Right lobe of liver (tissue), 6 donors: ENCODE results near the gene TECTA. TPM values are rescaled to one million over a fixed set of nuclear protein-coding genes. Genes with fewer than 3 reads are reported as not detected.

ENCODE experiments used
- ATAC-seq, 4 donors: fragments of 200-7000 bp; cut with Tn5 transposase; one replicate each; pipeline ENCODE4 v1.9.1; 2020; ENCODE audit warnings: mild to moderate bottlenecking in 4 of 4, moderate library complexity in 4 of 4
- DNase-seq, 3 donors: peaks; one replicate each; pipeline ENCODE4 v3.0.0-alpha.2; 2020
- H3K27ac ChIP-seq, 3 donors: fragments of 200-600 bp; one replicate each; pipeline ENCODE4 v1.8.0; 2022
- H3K27me3 ChIP-seq, 2 donors: fragments of 200-600 bp; one replicate each; pipeline ENCODE4 v1.8.0; 2022
- H3K36me3 ChIP-seq, 4 donors: fragments of 200-600 bp; sonication (generic) in 1 of 4; one replicate each; pipeline versions ENCODE4 v1.5.1 to v1.8.0; 2017 to 2022; ENCODE audit warnings: control low read depth in 1 of 4
- H3K4me1 ChIP-seq, 4 donors: fragments of 200-600 bp; sonication (generic) in 1 of 4; one replicate each; pipeline versions ENCODE4 v1.5.1 to v1.8.0; 2017 to 2022; ENCODE audit warnings: control low read depth in 1 of 4
- H3K4me3 ChIP-seq, 3 donors: fragments of 200-600 bp; one replicate each; pipeline ENCODE4 v1.8.0; 2022
- H3K9me3 ChIP-seq, 4 donors: fragments of 200-600 bp; sonication (generic) in 1 of 4; one replicate each; pipeline versions ENCODE4 v1.5.1 to v1.8.0; 2017 to 2022; ENCODE audit warnings: control low read depth in 1 of 4
- CTCF ChIP-seq, 4 donors: fragments of 200-600 bp in 3 of 4; fragments of 450-650 bp in 1 of 4; IDR thresholded peaks; one replicate each; pipeline versions ENCODE4 v1.5.1 to v1.8.0; 2016 to 2022; ENCODE audit warnings: antibody characterized with exemption in 4 of 4, mild to moderate bottlenecking in 2 of 4
- POLR2A ChIP-seq: fragments of 450-650 bp; IDR thresholded peaks from one replicate; pipeline ENCODE4 v1.6.1; 2017; ENCODE audit warnings: antibody characterized with exemption, mild to moderate bottlenecking
- WGBS: methylation state at CpG from one replicate; pipeline ENCODE4 v1.1.6; 2018; ENCODE audit warnings: low coverage, low lambda C conversion rate; ENCODE audit not compliant: insufficient coverage; ENCODE audit errors: missing lambda C conversion rate; 5-methylcytosine and 5-hydroxymethylcytosine counted together
- intact Hi-C, 2 donors: fragments of 100-400 bp; cut with DNase I; formaldehyde crosslinking; loops; one replicate each; pipeline versions ENCODE4 v1.11.2 to v1.14.1; 2022
- total RNA-seq, 6 experiments: library from RNA; depleted of rRNA in 2 of 6; stranded (reverse); fragments of >200 nt in 2 of 6; fragmentation: NEBNext Ultra II Directional in 3 of 6; extraction: Animal tissue kit (Norgen Biotek cat#: 25700) in 3 of 6; gene quantifications; one replicate each; pipeline versions ENCODE4 v1.1.0 to v1.2.4, GENCODE V29; 2016 to 2023
- donor health status: DM: no; HTN: yes; CAD: no.
- donor health status: DM: no; HTN: no; CAD: no.
- donor health status: DM: no; HTN: no; CAD: no.
- donor health status: DM: no; HTN: yes; CAD: no.
- donor health status: DM: no; HTN: yes; CAD: no.

TECTA gene
- total RNA-seq, 6 experiments from 2014 or later: 0.24 to 1.2 (median 0.52) TPM

GRCh38 chr11:121095561-121095960 lies 5.5 kb upstream of the TECTA start:
- peaks cover 0 to 20% (median 3%) of the 10 kb centered on the region in 4 donors for H3K4me1 ChIP-seq
- no peak overlapping the region for H3K4me3 ChIP-seq
- intact Hi-C loops: no loop called here
- H3K9me3 ChIP-seq: no peaks in the 10 kb centered on the region
- no peaks in the 10 kb centered on the region for H3K36me3 ChIP-seq
- no peak for TF ChIP-seq CTCF (IDR thresholded peaks at IDR 0.05)
- WGBS: 75% methylated on average over 1 of the region's 1 CpG
- no peak for ATAC-seq
- no peaks in the 10 kb centered on the region for H3K27me3 ChIP-seq
- no peak overlapping the region for H3K27ac ChIP-seq
- DNase-seq: no peak

DNA sequence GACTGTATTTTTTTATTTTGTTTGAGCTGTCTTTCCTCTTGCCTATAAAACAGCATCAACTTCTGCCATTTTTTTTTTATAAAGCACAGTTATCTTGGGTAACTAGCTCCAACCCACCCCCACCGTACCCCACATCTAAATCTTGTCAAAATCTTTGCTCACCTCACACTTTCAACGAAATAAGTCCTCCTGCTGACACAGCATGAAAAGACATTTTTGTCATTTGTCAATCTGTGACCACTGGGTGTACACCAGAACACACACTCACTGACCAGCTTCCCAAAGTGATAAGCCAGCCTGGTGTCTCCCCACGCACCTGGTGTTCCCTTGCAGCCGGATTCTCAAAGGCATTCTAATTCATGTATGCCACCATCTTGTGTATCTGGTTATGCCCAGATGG lies 1.7 kb upstream of the TECTA start:
- no peaks in the 10 kb centered on the region for H3K36me3 ChIP-seq
- H3K4me3 ChIP-seq: no peak overlapping the region
- no peak for TF ChIP-seq POLR2A
- TF ChIP-seq CTCF (IDR thresholded peaks at IDR 0.05): no peak
- H3K4me1 ChIP-seq: no peaks in the 10 kb centered on the region
- ATAC-seq (no peak), DNase-seq (no peak)
- no peaks in the 10 kb centered on the region for H3K9me3 ChIP-seq
- WGBS: 87% methylated on average over 4 of the region's 4 CpGs
- no peaks in the 10 kb centered on the region for H3K27me3 ChIP-seq
- no peak overlapping the region for H3K27ac ChIP-seq
- intact Hi-C loops: no loop called here

GRCh38 chr11:121099885-121100284 lies 1.2 kb upstream of the TECTA start:
- Histone ChIP-seq H3K36me3 (no peaks in the 10 kb centered on the region), H3K27me3 (no peaks in the 10 kb centered on the region), H3K4me3 (no peak overlapping the region), H3K4me1 (no peaks in the 10 kb centered on the region), H3K27ac (no peak overlapping the region), H3K9me3 (no peaks in the 10 kb centered on the region)
- ATAC-seq: peak in 1 of 4 donors; percentile 71
- WGBS: 81% methylated on average over 4 of the region's 4 CpGs
- DNase-seq: no peak
- intact Hi-C loops: no loop called here
- TF ChIP-seq CTCF (IDR thresholded peaks at IDR 0.05): no peak

DNA sequence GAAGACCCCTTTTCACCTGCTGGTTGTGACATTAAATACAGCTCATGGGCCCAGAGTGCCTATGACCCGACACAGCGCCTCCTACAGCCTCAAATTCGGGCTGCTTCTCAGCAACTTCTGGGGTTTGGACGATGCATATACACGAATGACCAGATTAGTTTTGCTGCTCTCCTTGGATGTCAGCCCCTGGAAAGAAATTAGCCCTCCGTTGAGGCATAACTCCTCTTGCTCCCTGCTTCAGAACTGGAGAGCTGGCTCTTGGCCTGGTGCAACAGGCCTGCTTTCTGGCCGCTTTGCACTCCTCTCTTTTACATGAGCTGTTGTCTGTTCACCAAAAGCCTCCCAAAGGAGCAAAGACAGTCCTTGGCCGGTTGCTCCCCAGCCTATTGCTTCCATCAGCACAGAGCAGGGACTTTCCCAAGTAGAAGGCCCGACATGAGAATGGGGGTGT lies 3.3 kb downstream of the TECTA start:
- no peaks in the 10 kb centered on the region for H3K27me3 ChIP-seq
- 61% methylated on average over 7 of the region's 9 CpGs for WGBS
- DNase-seq (no peak), ATAC-seq (no peak)
- no peaks in the 10 kb centered on the region for H3K9me3 ChIP-seq
- no peak for TF ChIP-seq POLR2A
- H3K36me3 ChIP-seq: no peaks in the 10 kb centered on the region
- intact Hi-C loops: no loop called here
- no peak overlapping the region for H3K27ac ChIP-seq
- H3K4me3 ChIP-seq: no peak overlapping the region
- no peaks in the 10 kb centered on the region for H3K4me1 ChIP-seq

- WGBS: 63% methylated on average over 2 of the region's 4 CpGs
- Histone ChIP-seq H3K27me3 (no peaks in the 10 kb centered on the region), H3K36me3 (no peaks in the 10 kb centered on the region), H3K9me3 (no peaks in the 10 kb centered on the region), H3K27ac (no peak overlapping the region), H3K4me1 (no peaks in the 10 kb centered on the region), H3K4me3 (no peak overlapping the region)
- DNase-seq (no peak), ATAC-seq (peak; percentile 60 to 73 (median 69))
- intact Hi-C loops: no loop called here
- TF ChIP-seq POLR2A (no peak), CTCF (IDR thresholded peaks at IDR 0.05) (no peak)
These were observed 4.0 kb downstream of the TECTA start for GRCh38 chr11:121105063-121105480.
